Neural cell (in vitro differentiated cells): Measurements from ENCODE around the gene PPP6R1.

Experiments
- EP300 ChIP-seq: fragments of 450-650 bp; conservative IDR thresholded peaks from 2 replicates; pipeline ENCODE4 v1.6.1; 2014; ENCODE audit warnings: antibody characterized with exemption, mild to moderate bottlenecking, moderate library complexity; ENCODE audit not compliant: poor library complexity, severe bottlenecking
- TF ChIP-seq, protein P1 (sequence below): fragments of 450-650 bp; IDR thresholded peaks from 2 replicates; pipeline ENCODE4 v1.5.1; 2014; ENCODE audit warnings: antibody characterized with exemption, mild to moderate bottlenecking, moderate library complexity; ENCODE audit not compliant: poor library complexity, severe bottlenecking

DNA sequence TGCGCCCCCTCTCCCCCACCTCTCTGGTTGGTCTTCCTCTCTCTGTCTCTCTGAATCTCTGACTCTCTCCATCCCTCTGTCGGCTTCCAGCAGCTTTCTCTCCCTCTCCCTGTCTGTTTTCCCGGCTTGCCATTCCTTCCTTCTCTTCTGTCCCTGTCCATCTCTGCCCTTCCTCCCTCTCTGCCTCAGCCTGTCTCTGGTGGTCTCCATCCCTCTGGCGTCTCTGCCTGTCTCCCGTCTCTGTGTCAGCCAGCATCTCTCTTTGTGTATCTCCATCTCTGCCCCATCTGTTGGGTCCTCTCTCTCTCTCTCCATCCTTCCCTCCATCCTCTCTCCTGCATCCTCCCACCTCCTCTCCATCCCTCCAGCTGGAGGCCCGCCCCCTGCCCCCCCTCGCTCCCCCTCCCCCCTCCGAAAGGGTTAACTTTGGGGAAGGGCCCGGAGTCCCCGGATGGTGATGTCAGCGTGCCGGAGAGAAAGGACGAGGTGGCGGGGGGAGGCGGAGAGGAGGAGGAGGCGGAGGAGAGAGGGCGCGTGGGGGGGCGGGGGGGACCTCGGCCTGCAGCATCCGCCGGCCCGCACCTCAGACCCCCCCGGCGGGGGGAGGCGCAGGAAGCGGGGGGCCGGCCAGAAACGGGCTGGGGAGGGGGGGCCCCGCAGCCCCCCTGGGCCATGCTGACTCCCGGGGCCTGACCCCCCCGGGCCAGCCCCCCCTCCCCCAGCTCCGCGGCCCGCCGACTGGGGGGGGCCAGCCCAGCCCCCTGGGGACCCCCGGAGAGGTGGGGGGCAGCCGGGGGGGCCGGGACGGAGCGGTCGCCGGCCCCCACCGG is 24.9 kb upstream of the PPP6R1 start, which contains the start of gene BRSK1:
- TF ChIP-seq, protein P1, sequence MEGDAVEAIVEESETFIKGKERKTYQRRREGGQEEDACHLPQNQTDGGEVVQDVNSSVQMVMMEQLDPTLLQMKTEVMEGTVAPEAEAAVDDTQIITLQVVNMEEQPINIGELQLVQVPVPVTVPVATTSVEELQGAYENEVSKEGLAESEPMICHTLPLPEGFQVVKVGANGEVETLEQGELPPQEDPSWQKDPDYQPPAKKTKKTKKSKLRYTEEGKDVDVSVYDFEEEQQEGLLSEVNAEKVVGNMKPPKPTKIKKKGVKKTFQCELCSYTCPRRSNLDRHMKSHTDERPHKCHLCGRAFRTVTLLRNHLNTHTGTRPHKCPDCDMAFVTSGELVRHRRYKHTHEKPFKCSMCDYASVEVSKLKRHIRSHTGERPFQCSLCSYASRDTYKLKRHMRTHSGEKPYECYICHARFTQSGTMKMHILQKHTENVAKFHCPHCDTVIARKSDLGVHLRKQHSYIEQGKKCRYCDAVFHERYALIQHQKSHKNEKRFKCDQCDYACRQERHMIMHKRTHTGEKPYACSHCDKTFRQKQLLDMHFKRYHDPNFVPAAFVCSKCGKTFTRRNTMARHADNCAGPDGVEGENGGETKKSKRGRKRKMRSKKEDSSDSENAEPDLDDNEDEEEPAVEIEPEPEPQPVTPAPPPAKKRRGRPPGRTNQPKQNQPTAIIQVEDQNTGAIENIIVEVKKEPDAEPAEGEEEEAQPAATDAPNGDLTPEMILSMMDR = no peak
- TF ChIP-seq EP300 = peak; percentile 11
